GM12864 (cell line): ENCODE data around the gene MUTYH.
A peak's percentile ranks its signal among the peaks of the same experiment; 100 is the strongest.

Experiments used
- DNase-seq: peaks from one replicate; pipeline ENCODE4 v3.0.0-alpha.2; 2011; ENCODE audit warnings: low read depth
- H3K4me3 ChIP-seq: 2 replicates; pipeline ENCODE4 v1.5.1; 2011; ENCODE audit warnings: mild to moderate bottlenecking, low read depth, low read length, control low read depth
- TF ChIP-seq, protein P1 (sequence below): IDR thresholded peaks from 2 replicates; pipeline ENCODE4 v1.5.1; 2011; ENCODE audit warnings: low read depth, mild to moderate bottlenecking, moderate library complexity, low read length, control low read depth, inconsistent platforms; ENCODE audit errors: missing control alignments

MUTYH gene

DNA sequence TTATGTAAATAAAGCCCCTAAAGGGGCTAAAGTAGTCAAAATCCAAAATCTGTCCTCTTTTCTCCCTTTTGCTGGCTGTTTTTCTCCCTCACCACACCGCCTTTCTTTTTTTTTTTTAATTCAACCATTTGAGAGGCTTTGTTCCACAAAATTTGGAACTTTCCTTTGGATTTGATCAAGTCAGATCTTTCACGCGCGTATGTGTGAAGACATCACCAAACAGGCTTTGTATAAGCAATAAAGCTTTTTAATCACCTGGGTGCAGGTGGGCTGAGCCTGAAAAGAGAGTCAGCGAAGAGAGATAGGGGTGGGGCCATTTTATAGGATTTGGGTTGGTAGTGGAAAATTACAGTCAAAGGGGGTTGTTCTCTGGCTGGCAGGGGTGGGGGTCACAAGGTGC is 18.8 kb downstream of the MUTYH start:
- TF ChIP-seq, protein P1, sequence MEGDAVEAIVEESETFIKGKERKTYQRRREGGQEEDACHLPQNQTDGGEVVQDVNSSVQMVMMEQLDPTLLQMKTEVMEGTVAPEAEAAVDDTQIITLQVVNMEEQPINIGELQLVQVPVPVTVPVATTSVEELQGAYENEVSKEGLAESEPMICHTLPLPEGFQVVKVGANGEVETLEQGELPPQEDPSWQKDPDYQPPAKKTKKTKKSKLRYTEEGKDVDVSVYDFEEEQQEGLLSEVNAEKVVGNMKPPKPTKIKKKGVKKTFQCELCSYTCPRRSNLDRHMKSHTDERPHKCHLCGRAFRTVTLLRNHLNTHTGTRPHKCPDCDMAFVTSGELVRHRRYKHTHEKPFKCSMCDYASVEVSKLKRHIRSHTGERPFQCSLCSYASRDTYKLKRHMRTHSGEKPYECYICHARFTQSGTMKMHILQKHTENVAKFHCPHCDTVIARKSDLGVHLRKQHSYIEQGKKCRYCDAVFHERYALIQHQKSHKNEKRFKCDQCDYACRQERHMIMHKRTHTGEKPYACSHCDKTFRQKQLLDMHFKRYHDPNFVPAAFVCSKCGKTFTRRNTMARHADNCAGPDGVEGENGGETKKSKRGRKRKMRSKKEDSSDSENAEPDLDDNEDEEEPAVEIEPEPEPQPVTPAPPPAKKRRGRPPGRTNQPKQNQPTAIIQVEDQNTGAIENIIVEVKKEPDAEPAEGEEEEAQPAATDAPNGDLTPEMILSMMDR, result no peak
- H3K4me3 ChIP-seq, result no peak overlapping the region
- DNase-seq, result no peak

DNA sequence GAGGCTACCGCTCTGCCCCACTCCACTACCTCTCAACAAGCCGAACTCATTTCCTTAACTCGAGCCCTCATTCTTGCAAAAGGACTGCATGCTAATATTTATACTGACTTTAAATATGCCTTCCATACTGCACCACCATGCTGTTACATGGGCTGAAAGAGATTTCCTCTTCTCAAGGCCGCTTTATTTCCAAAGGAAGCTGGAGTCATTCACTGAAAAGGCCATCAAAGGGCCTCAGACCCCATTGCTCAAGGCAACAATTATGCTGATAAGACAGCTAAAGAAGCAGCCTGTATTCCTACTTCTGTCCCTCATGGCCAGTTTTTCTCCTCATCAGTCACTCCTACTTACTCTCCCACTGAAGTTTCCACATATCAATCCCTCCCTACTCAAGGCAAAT is 20.5 kb downstream of the MUTYH start:
- no peak overlapping the region for H3K4me3 ChIP-seq
- TF ChIP-seq, protein P1, result no peak
- no peak for DNase-seq

GRCh38 chr1:45317166-45317565 is 23.1 kb downstream of the MUTYH start:
- TF ChIP-seq, protein P1, result no peak

DNA sequence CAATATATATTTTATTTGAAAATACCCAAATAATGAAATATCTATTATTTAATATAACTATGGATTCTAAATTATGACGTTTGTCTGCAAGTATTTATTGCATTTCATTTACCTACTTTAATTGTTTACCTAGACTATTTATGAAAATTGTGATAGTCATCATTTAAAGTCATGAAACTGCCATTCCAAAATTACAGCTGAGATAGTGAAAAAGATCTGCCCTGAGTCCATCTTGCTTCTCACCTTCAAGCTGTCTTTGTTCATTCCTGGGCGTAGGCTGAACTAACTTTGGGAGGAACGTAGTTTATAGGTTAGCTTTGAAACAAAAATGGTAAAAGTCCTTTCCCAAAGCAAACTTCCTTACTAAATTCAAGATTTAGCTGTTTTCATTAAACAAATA is 26.0 kb downstream of the MUTYH start:
- no peak for DNase-seq
- H3K4me3 ChIP-seq, result no peak overlapping the region
- TF ChIP-seq, protein P1, result no peak

More at GRCh38 chr1:45317166-45317565, 23.1 kb downstream of the MUTYH start:
- no peak overlapping the region for H3K4me3 ChIP-seq
- DNase-seq, result no peak

DNA sequence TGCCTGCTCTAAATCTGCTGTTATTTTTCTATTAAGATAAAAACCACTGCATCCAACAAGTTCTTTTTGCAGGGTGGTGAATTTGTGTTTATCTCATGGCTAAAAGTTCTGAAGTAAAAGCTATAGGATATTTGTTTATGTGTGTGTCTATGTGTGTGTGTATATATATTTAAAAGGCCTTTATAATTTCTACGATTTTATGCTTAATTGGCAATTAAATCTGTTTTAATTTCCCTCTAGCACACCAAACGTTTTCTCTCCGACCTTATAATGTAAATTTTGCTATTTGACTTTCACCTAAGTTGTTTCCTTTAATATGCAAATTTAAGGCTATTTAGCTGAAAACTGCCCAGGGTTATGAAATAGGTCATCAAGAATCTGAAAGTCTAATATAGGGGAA is 33.3 kb downstream of the MUTYH start:
- TF ChIP-seq, protein P1, result no peak
- no peak overlapping the region; the same call in 1 of the 2 replicates for H3K4me3 ChIP-seq
- DNase-seq, result no peak

- peak overlapping the region; percentile 15; the same call in 1 of the 2 replicates for H3K4me3 ChIP-seq
- DNase-seq, result peak; percentile 64
- TF ChIP-seq, protein P1, result no peak
Observed at GRCh38 chr1:45306319-45306718, 33.9 kb downstream of the MUTYH start.

DNA sequence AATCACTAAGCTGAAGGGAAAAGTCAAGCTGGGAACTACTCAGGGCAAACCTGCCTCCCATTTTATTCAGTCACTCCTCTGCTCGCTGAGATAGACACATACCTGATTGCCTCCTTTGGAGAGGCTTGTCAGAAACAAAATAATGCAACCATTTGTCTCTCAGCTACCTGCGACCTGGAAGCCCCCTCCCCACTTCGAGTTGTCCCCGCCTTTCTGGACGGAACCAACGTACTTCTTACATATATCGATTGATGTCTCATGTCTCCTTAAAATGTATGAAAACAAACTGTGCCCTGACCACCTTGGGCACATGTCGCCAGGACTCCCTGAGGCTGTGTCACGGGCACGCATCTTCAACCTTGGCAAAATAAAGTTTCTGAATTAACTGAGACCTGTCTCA is 35.0 kb downstream of the MUTYH start:
- no peak overlapping the region; the same call in 1 of the 2 replicates for H3K4me3 ChIP-seq
- TF ChIP-seq, protein P1, result no peak

More for the DNA sequence above, 35.0 kb downstream of the MUTYH start:
- no peak for DNase-seq
